A673 (cell line): ENCODE measurements around the gene TMEM248. TPM values are rescaled to one million over a fixed set of nuclear protein-coding genes. Genes with fewer than 3 reads are reported as not detected.
"Not testable (repeated sequence)": the region's sequence is repeated elsewhere in the genome, so short reads cannot be mapped to it uniquely, and the experiment has no call there.

ENCODE experiments used
- Bru-seq: library from RNA; stranded (reverse); fragments of 400-500 nt; gene quantifications from one replicate; lab custom pipeline; 2021; lab: Mats Ljungman, UMichigan
- BruChase-seq, 2 experiments: library from RNA; stranded (reverse); fragments of 400-500 nt; gene quantifications; one replicate each; lab custom pipeline; 2021; lab: Mats Ljungman, UMichigan
- BruUV-seq: library from RNA; stranded (reverse); fragments of 400-500 nt; replicated peaks from 2 replicates; lab custom pipeline; 2021; lab: Mats Ljungman, UMichigan
- CTCF ChIA-PET: fragments of 300-600 bp; sonication (Branson Sonifier 250); formaldehyde crosslinking; loops from one replicate; lab custom pipeline; 2022; ENCODE audit warnings: antibody characterized with exemption; lab: Charles Lee
- POLR2A ChIA-PET: fragments of 300-600 bp; sonication (Branson Sonifier 250); formaldehyde crosslinking; loops from one replicate; lab custom pipeline; 2022; ENCODE audit warnings: antibody characterized with exemption; ENCODE audit not compliant: low non-redundant PET; lab: Charles Lee
- DNase-seq: peaks from one replicate; pipeline ENCODE4 v3.0.0-alpha.2; 2015; ENCODE audit warnings: low spot score
- H3K27ac ChIP-seq: fragments of 200-600 bp; sonication (generic); 2 replicates; pipeline ENCODE4 v1.5.1; 2016; ENCODE audit warnings: mixed run types, low read depth, mild to moderate bottlenecking, mixed read lengths, antibody characterized with exemption, low read length; ENCODE audit not compliant: poor library complexity, severe bottlenecking
- H3K27me3 ChIP-seq: fragments of 200-600 bp; sonication (generic); replicated peaks from 2 replicates; pipeline ENCODE4 v1.6.1; 2017; ENCODE audit warnings: mixed run types, low read depth, mild to moderate bottlenecking, mixed read lengths, antibody characterized with exemption, low read length; ENCODE audit not compliant: insufficient read depth, poor library complexity
- H3K36me3 ChIP-seq: fragments of 200-600 bp; sonication (generic); 2 replicates; pipeline ENCODE4 v1.6.1; 2016; ENCODE audit warnings: mixed run types, mild to moderate bottlenecking, mixed read lengths, antibody characterized with exemption, low read length; ENCODE audit not compliant: insufficient read depth, poor library complexity, severe bottlenecking
- H3K4me1 ChIP-seq: fragments of 200-600 bp; sonication (generic); 2 replicates; pipeline ENCODE4 v1.6.1; 2017; ENCODE audit warnings: mixed run types, mild to moderate bottlenecking, mixed read lengths, antibody characterized with exemption, low read length; ENCODE audit not compliant: insufficient read depth, poor library complexity, severe bottlenecking
- H3K4me3 ChIP-seq: fragments of 200-600 bp; sonication (generic); 2 replicates; pipeline ENCODE4 v1.5.1; 2016; ENCODE audit warnings: low read depth, mixed run types, mild to moderate bottlenecking, mixed read lengths, low read length; ENCODE audit not compliant: poor library complexity, severe bottlenecking
- H3K9me3 ChIP-seq: fragments of 200-600 bp; sonication (generic); 2 replicates; pipeline ENCODE4 v1.6.1; 2016; ENCODE audit warnings: mixed run types, low read depth, mild to moderate bottlenecking, mixed read lengths, antibody characterized with exemption, low read length; ENCODE audit not compliant: poor library complexity, severe bottlenecking
- CTCF ChIP-seq: fragments of 300-800, 200-600 bp; sonication (generic); conservative IDR thresholded peaks from 2 replicates; pipeline ENCODE4 v1.5.1; 2017; ENCODE audit warnings: low read depth, mild to moderate bottlenecking, antibody characterized with exemption, low read length, moderate library complexity, mixed read lengths
- EZH2 ChIP-seq: fragments of 200-600 bp; sonication (generic); IDR thresholded peaks from 2 replicates; pipeline ENCODE4 v1.6.1; 2017; ENCODE audit warnings: borderline replicate concordance, low read depth, mild to moderate bottlenecking, mixed read lengths, antibody characterized with exemption, low read length; ENCODE audit not compliant: poor library complexity, severe bottlenecking
- intact Hi-C: fragments of 100-400 bp; cut with micrococcal nuclease; formaldehyde crosslinking; loops from one replicate; pipeline ENCODE4 v1.10.0; 2022; ENCODE audit not compliant: unreplicated experiment
- long read RNA-seq: library from polyadenylated mRNA; stranded (forward); transcript quantifications from one replicate; pipeline ENCODE4 v2.0.0, GENCODE V29; 2022
- total RNA-seq: library from RNA; stranded (reverse); gene quantifications from 2 replicates; pipeline ENCODE4 v1.2.3, GENCODE V29; 2021

TMEM248 gene
- 77.0 and 78.8 TPM in 2 replicates for total RNA-seq
- percentile 83 among the genes with signal in this experiment for Bru-seq, nascent RNA
- BruChase-seq, experiment 1, labeled RNA remaining after a 2-hour chase = percentile 90 among the genes with signal in this experiment
- percentile 96 among the genes with signal in this experiment for BruChase-seq, experiment 2, labeled RNA remaining after a 6-hour chase
- long read RNA-seq, full-length matches to known transcripts = 92 of 115 reads
- long read RNA-seq, partial matches to known transcripts = 12 of 115 reads
- long read RNA-seq, other reads (novel, unspliced or antisense) = 11 of 115 reads

DNA sequence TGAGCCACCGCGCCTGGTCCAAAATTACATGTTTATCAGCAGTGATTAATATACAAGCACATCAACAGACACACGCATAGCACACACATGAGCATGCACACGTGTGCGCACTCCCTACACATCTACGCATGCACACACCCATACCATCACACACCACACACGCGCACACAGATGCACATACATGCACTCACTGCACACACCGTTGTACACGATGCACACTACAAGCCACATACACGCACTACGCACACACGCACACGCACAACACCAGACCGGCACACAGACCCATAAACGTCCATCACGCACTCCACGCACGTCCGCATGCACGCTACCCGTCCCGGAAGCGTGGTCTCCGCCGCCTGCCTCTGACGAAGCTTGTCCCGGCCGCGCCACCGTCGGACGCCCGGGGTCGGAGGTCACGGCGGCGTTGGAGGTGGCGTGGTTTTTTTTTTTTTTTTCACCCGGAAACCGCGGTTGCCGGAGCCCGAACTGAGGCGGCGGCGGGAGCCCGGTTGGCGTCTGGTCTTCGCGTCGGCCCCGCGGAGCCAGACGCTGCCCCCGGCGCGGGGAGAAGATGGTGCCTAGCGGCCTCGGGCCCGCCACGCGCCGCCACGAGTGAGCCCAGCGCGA, at the start of gene TMEM248:
TMEM248 (plus strand) TSS at position 457 of the 627 bp plus-strand sequence. CDS start 20,641 bp downstream, outside the sequence.
- intact Hi-C loops = no loop called here
- POLR2A ChIA-PET = no interaction called here
- BruUV-seq = TSS peak; percentile 88
- Histone ChIP-seq H3K4me1 (peaks cover 3% of the 10 kb centered on the region), H3K9me3 (no peaks in the 10 kb centered on the region), H3K4me3 (peak within 1 kb of the TSS; percentile 83), H3K27ac (peak within 1 kb of the TSS; percentile 86), H3K36me3 (no peaks in the 10 kb centered on the region), H3K27me3 (no peaks in the 10 kb centered on the region)
- TF ChIP-seq CTCF (no peak), EZH2 (no peak)
- CTCF ChIA-PET = interaction anchor here (0.7 kb wide), 1 partner anchor 18 kb away, joined by 5 read pairs; no protein-coding TSS in a partner anchor
- peak; percentile 94 for DNase-seq

- POLR2A ChIA-PET = interaction anchor here (0.7 kb wide), 1 partner anchor 293 kb away, joined by 3 read pairs; no protein-coding TSS in a partner anchor
- no peak for DNase-seq
- BruUV-seq = no TSS peak
- H3K27ac ChIP-seq = no peak overlapping the region
- no peak overlapping the region for H3K4me3 ChIP-seq
- CTCF ChIA-PET = no interaction called here
- H3K27me3 ChIP-seq = no peaks in the 10 kb centered on the region
- intact Hi-C loops = no loop called here
- no peaks in the 10 kb centered on the region for H3K4me1 ChIP-seq
- TF ChIP-seq EZH2 (no peak), CTCF (no peak)
- H3K36me3 ChIP-seq = no peaks in the 10 kb centered on the region
- no peaks in the 10 kb centered on the region for H3K9me3 ChIP-seq
Observed at GRCh38 chr7:66873476-66873875, 47.5 kb upstream of the TMEM248 start.

DNA sequence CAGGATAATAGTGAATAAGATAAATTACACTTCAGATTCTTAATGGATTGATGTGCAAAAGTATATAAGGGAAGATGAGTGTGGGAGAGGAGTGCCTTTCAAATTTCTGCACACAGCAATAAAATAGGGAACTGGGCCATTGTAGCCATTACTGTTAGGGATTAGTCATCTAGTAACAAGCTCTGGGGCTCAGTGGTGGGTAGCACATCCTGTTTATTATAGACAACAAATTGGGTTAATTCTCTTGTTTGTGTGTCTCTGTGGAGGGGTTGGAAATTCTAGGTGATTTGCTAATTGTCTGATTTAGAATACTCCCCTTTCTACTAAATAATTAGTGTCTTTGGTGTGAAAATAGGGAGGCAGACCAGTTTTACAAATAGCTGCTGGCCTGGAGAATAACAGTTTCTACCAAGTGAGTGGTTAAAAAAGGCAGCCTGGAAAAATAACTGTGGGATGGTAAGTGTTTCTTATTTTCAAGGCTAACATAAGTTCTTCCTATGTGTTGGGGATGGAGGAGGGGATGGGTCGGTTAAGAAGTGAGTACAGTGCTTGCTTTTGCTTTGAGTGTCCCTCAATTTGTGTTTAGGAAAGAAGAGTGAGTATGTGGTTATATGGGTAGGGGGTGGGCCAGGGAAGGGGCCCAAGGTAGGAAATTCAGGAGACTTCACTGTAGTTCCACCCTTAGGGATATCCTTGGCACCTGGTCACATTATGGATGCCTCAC, 43.3 kb upstream of the TMEM248 start:
- POLR2A ChIA-PET = no interaction called here
- TF ChIP-seq CTCF (no peak), EZH2 (no peak)
- H3K27me3 ChIP-seq = no peaks in the 10 kb centered on the region
- H3K9me3 ChIP-seq = no peaks in the 10 kb centered on the region
- H3K4me1 ChIP-seq = no peaks in the 10 kb centered on the region
- CTCF ChIA-PET = no interaction called here
- H3K36me3 ChIP-seq = no peaks in the 10 kb centered on the region
- intact Hi-C loops = no loop called here
- no peak overlapping the region for H3K4me3 ChIP-seq
- no TSS peak for BruUV-seq
- DNase-seq = peak; percentile 9
- H3K27ac ChIP-seq = no peak overlapping the region

DNA sequence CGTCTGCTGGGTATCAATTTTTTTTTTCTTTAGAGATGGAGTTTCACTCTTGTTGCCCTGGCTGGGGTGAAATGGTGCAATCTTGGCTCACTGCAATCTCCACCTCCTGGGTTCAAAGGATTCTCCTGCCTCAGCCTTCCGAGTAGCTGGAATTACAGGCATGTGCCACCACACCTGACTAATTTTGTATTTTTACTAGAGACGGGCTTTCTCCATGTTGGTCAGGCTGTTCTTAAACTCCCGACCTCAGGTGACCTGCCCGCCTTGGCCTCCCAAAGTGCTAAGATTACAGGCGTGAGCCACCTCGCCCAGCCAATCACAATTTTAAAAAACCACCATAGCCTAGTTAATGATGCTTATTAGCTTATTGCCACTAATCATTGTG, 42.7 kb upstream of the TMEM248 start:
- CTCF ChIA-PET, H3K27ac ChIP-seq, H3K9me3 ChIP-seq, H3K4me3 ChIP-seq, POLR2A ChIA-PET, H3K4me1 ChIP-seq, DNase-seq, H3K36me3 ChIP-seq, H3K27me3 ChIP-seq, intact Hi-C loops, BruUV-seq: not testable (repeated sequence)
